DOHH2 (cell line): ENCODE data around the gene PEAR1.

ENCODE experiments used
- EZH2phosphoT487 ChIP-seq: fragments of 200-600 bp; sonication (generic); IDR thresholded peaks from 2 replicates; pipeline ENCODE4 v1.6.1; 2017; ENCODE audit warnings: borderline replicate concordance, mild to moderate bottlenecking, antibody characterized with exemption, low read length, moderate library complexity, mixed read lengths
- TF ChIP-seq, protein P1 (sequence below): fragments of 200-600 bp; sonication (generic); IDR thresholded peaks from one replicate; pipeline ENCODE4 v1.5.1; 2014; ENCODE audit warnings: antibody characterized with exemption, mild to moderate bottlenecking, low read depth, low read length; ENCODE audit not compliant: poor library complexity, severe bottlenecking

DNA sequence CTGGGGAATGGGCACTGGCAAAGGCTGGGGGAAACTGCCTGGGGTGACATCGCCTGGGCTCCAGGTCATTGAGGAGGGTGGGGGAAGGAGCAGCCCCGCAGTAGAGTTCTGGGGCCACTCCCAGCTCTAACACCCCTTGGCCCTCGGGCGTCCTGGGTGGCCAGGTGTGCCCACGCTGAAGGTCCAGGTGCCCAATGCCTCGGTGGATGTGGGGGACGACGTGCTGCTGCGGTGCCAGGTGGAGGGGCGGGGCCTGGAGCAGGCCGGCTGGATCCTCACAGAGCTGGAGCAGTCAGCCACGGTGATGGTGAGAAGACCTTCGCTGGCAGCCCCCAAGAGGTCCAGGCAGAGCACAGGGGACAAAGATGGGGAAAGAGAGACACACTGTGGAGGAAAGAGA lies 25.2 kb upstream of the PEAR1 start:
- TF ChIP-seq, protein P1, sequence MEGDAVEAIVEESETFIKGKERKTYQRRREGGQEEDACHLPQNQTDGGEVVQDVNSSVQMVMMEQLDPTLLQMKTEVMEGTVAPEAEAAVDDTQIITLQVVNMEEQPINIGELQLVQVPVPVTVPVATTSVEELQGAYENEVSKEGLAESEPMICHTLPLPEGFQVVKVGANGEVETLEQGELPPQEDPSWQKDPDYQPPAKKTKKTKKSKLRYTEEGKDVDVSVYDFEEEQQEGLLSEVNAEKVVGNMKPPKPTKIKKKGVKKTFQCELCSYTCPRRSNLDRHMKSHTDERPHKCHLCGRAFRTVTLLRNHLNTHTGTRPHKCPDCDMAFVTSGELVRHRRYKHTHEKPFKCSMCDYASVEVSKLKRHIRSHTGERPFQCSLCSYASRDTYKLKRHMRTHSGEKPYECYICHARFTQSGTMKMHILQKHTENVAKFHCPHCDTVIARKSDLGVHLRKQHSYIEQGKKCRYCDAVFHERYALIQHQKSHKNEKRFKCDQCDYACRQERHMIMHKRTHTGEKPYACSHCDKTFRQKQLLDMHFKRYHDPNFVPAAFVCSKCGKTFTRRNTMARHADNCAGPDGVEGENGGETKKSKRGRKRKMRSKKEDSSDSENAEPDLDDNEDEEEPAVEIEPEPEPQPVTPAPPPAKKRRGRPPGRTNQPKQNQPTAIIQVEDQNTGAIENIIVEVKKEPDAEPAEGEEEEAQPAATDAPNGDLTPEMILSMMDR, result no peak
- no peak for TF ChIP-seq EZH2phosphoT487
